Measurements from ENCODE around the gene FGD2. TPM values are rescaled to one million over a fixed set of nuclear protein-coding genes. Genes with fewer than 3 reads are reported as not detected.

Gene FGD2
- total and polyA plus RNA-seq, 9 of the 15 experiments (the other 6 are each of a cell fraction or from before 2014, with no cell fraction given), result 0.09 TPM; not detected in 8

DNA sequence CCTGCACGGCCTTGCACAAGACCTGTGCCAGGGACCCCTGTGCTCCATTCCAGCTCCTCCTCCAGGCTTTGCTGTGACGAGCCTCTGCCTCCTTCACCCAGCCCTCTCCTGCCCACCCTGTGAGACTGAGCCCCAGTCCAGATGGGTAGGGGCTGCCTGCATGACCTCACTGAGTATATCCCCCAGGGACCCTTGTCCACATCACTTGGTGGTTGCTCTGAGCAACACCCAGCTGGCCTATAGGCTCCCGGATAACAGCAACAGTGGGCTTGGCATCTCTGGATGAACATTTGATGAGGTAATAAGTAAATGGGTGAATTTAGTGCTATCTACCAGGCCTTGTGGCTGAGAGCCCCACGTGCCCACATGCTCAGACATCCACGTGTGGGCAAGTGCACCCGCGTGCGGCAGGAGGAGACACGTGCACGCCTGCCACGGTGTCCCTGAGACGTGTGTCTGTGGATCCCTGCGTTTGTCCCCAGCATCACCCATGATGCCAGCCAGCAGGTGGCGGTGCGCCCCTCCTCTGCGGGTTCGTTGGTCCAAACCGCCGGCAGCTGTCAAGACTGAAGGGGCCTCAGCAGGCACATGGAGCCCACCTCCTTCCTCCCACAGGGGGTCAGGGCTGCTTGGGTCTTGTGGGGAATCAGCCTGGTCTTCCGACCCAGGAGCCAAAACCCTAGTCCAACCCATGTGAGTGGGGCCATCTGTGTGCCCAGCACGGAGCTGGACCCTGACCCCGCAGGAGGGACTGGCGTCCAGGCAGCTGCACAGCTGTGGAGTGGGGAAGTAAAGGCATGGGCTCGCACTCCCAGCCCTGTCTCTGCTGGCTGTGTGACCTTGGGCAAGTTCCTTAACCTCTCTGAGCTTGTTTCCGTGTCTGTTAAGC lies 45.9 kb downstream of the FGD2 start (continued):
- TF ChIP-seq, protein P1, sequence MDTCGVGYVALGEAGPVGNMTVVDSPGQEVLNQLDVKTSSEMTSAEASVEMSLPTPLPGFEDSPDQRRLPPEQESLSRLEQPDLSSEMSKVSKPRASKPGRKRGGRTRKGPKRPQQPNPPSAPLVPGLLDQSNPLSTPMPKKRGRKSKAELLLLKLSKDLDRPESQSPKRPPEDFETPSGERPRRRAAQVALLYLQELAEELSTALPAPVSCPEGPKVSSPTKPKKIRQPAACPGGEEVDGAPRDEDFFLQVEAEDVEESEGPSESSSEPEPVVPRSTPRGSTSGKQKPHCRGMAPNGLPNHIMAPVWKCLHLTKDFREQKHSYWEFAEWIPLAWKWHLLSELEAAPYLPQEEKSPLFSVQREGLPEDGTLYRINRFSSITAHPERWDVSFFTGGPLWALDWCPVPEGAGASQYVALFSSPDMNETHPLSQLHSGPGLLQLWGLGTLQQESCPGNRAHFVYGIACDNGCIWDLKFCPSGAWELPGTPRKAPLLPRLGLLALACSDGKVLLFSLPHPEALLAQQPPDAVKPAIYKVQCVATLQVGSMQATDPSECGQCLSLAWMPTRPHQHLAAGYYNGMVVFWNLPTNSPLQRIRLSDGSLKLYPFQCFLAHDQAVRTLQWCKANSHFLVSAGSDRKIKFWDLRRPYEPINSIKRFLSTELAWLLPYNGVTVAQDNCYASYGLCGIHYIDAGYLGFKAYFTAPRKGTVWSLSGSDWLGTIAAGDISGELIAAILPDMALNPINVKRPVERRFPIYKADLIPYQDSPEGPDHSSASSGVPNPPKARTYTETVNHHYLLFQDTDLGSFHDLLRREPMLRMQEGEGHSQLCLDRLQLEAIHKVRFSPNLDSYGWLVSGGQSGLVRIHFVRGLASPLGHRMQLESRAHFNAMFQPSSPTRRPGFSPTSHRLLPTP (IDR thresholded peaks at IDR 0.05; ENCODE audit: borderline replicate concordance, extremely low read depth, insufficient read length), result no peak
- TF ChIP-seq ZNF174 (CRISPR knock-in tag; IDR thresholded peaks at IDR 0.05) (no peak), RUNX1 (IDR thresholded peaks at IDR 0.05; ENCODE audit: low read depth) (0 out of 2 replicates have a peak, but pooled peaks have one; percentile 20), ZSCAN29 (IDR thresholded peaks at IDR 0.05) (no peak), ZNF124 (CRISPR knock-in tag; IDR thresholded peaks at IDR 0.05) (no peak), KAT2B (IDR thresholded peaks at IDR 0.05; ENCODE audit: low read depth, low read length) (no peak), SLC30A9 (CRISPR knock-in tag; IDR thresholded peaks at IDR 0.05) (peak; percentile 67; the same call in 1 of the 2 replicates), SMARCB1 (IDR thresholded peaks at IDR 0.05; ENCODE audit: insufficient read length, low read depth) (no peak), RCOR1 (IDR thresholded peaks at IDR 0.05; ENCODE audit: borderline replicate concordance in 1 of 2, low read depth in 2 of 2, low read length in 2 of 2) (peak; percentile 42 to 96), NR2F6 (CRISPR knock-in tag; IDR thresholded peaks at IDR 0.05) (no peak), TSC22D4 (tag; IDR thresholded peaks at IDR 0.05) (no peak), NCOR1 (IDR thresholded peaks at IDR 0.05) (peak; percentile 52), TFAM (CRISPR knock-in tag; conservative IDR thresholded peaks at IDR 0.05) (no peak)
- TF ChIP-seq, protein P2, sequence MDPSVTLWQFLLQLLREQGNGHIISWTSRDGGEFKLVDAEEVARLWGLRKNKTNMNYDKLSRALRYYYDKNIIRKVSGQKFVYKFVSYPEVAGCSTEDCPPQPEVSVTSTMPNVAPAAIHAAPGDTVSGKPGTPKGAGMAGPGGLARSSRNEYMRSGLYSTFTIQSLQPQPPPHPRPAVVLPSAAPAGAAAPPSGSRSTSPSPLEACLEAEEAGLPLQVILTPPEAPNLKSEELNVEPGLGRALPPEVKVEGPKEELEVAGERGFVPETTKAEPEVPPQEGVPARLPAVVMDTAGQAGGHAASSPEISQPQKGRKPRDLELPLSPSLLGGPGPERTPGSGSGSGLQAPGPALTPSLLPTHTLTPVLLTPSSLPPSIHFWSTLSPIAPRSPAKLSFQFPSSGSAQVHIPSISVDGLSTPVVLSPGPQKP (CRISPR knock-in tag; IDR thresholded peaks at IDR 0.05), result no peak
- TF ChIP-seq, protein P3, sequence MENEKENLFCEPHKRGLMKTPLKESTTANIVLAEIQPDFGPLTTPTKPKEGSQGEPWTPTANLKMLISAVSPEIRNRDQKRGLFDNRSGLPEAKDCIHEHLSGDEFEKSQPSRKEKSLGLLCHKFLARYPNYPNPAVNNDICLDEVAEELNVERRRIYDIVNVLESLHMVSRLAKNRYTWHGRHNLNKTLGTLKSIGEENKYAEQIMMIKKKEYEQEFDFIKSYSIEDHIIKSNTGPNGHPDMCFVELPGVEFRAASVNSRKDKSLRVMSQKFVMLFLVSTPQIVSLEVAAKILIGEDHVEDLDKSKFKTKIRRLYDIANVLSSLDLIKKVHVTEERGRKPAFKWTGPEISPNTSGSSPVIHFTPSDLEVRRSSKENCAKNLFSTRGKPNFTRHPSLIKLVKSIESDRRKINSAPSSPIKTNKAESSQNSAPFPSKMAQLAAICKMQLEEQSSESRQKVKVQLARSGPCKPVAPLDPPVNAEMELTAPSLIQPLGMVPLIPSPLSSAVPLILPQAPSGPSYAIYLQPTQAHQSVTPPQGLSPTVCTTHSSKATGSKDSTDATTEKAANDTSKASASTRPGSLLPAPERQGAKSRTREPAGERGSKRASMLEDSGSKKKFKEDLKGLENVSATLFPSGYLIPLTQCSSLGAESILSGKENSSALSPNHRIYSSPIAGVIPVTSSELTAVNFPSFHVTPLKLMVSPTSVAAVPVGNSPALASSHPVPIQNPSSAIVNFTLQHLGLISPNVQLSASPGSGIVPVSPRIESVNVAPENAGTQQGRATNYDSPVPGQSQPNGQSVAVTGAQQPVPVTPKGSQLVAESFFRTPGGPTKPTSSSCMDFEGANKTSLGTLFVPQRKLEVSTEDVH (IDR thresholded peaks at IDR 0.05; ENCODE audit: low read depth, partially characterized antibody), result peak; percentile 33
- TF ChIP-seq, protein P4, sequence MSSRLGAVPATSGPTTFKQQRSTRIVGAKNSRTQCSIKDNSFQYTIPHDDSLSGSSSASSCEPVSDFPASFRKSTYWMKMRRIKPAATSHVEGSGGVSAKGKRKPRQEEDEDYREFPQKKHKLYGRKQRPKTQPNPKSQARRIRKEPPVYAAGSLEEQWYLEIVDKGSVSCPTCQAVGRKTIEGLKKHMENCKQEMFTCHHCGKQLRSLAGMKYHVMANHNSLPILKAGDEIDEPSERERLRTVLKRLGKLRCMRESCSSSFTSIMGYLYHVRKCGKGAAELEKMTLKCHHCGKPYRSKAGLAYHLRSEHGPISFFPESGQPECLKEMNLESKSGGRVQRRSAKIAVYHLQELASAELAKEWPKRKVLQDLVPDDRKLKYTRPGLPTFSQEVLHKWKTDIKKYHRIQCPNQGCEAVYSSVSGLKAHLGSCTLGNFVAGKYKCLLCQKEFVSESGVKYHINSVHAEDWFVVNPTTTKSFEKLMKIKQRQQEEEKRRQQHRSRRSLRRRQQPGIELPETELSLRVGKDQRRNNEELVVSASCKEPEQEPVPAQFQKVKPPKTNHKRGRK (tag; IDR thresholded peaks at IDR 0.05), result no peak
- TF ChIP-seq, protein P5, sequence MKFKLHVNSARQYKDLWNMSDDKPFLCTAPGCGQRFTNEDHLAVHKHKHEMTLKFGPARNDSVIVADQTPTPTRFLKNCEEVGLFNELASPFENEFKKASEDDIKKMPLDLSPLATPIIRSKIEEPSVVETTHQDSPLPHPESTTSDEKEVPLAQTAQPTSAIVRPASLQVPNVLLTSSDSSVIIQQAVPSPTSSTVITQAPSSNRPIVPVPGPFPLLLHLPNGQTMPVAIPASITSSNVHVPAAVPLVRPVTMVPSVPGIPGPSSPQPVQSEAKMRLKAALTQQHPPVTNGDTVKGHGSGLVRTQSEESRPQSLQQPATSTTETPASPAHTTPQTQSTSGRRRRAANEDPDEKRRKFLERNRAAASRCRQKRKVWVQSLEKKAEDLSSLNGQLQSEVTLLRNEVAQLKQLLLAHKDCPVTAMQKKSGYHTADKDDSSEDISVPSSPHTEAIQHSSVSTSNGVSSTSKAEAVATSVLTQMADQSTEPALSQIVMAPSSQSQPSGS (CRISPR knock-in tag; IDR thresholded peaks at IDR 0.05), result no peak
